ENCODE measurements around the gene PSTPIP1. TPM values are rescaled to one million over a fixed set of nuclear protein-coding genes. Genes with fewer than 3 reads are reported as not detected.

The PSTPIP1 gene
- total RNA-seq, 2 experiments from 2014 or later: 79.4 to 82.7 TPM

DNA sequence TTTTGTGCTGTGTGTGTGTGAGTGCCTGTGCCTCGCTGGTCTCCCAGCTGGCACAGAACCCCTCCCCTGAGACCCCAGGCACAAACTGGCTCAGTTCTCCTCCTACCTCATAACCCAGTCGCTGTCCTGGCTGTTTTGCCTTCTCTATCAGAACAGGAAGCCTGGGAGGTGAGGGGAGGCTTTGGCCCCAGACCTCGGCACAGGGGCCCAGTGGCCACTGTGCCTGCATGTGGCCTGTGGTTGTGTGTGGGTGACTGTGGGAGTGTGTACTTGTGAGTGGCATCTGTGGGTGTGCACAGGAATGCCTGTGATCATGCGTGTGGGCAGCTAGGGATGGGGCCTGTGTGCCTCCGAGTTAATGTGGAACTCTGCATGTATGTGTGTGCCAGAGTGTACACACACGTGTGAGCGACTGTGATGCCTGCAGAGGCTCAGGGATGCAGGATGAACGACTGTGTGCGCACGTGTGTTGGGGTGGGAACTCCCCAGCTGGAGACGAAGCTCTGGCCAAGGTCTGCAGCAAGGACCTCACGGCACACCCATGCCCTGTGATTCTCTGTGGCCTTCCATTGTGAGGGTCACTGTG, 32.3 kb downstream of the PSTPIP1 start:
- DNase-seq (peak in 2 of 14 experiments; percentile 1 to 19), ATAC-seq (ENCODE audit: poor library complexity) (no peak)
- Mint-ChIP-seq H3K27ac (no peak overlapping the region), H3K36me3 (ENCODE audit: low read depth) (peaks cover 62% of the 10 kb centered on the region), H3K9me3 (no peaks in the 10 kb centered on the region), H3K27me3 (no peaks in the 10 kb centered on the region), H3K4me3 (no peak overlapping the region), H3K4me1 (ENCODE audit: low read depth) (peaks cover 21% of the 10 kb centered on the region)
- CTCF ChIA-PET: interaction anchor here (0.6 kb wide), 1 partner anchor 37 kb away, joined by 3 read pairs; no protein-coding TSS in a partner anchor
- POLR2A ChIA-PET: no interaction called here
- intact Hi-C loops (cut with DNase I, micrococcal nuclease): no loop called here
- Histone ChIP-seq H3K27ac (ENCODE audit: low read depth in 1 of 2, low read length in 2 of 2) (no peak overlapping the region), H3K9me3 (ENCODE audit: control insufficient read depth in 1 of 2, insufficient read depth in 1 of 2, low read length in 2 of 2) (no peaks in the 10 kb centered on the region), H3K4me3 (ENCODE audit: low read length) (no peak overlapping the region), H3K27me3 (ENCODE audit: control insufficient read depth in 1 of 2, insufficient read depth in 2 of 2, low read length in 2 of 2) (no peaks in the 10 kb centered on the region), H3K36me3 (ENCODE audit: insufficient read depth, low read length) (peaks cover 91% of the 10 kb centered on the region), H3K4me1 (ENCODE audit: insufficient read depth, low read length) (peaks cover 55% of the 10 kb centered on the region)
- TF ChIP-seq, protein P1, sequence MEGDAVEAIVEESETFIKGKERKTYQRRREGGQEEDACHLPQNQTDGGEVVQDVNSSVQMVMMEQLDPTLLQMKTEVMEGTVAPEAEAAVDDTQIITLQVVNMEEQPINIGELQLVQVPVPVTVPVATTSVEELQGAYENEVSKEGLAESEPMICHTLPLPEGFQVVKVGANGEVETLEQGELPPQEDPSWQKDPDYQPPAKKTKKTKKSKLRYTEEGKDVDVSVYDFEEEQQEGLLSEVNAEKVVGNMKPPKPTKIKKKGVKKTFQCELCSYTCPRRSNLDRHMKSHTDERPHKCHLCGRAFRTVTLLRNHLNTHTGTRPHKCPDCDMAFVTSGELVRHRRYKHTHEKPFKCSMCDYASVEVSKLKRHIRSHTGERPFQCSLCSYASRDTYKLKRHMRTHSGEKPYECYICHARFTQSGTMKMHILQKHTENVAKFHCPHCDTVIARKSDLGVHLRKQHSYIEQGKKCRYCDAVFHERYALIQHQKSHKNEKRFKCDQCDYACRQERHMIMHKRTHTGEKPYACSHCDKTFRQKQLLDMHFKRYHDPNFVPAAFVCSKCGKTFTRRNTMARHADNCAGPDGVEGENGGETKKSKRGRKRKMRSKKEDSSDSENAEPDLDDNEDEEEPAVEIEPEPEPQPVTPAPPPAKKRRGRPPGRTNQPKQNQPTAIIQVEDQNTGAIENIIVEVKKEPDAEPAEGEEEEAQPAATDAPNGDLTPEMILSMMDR (IDR thresholded peaks at IDR 0.05): no peak

DNA sequence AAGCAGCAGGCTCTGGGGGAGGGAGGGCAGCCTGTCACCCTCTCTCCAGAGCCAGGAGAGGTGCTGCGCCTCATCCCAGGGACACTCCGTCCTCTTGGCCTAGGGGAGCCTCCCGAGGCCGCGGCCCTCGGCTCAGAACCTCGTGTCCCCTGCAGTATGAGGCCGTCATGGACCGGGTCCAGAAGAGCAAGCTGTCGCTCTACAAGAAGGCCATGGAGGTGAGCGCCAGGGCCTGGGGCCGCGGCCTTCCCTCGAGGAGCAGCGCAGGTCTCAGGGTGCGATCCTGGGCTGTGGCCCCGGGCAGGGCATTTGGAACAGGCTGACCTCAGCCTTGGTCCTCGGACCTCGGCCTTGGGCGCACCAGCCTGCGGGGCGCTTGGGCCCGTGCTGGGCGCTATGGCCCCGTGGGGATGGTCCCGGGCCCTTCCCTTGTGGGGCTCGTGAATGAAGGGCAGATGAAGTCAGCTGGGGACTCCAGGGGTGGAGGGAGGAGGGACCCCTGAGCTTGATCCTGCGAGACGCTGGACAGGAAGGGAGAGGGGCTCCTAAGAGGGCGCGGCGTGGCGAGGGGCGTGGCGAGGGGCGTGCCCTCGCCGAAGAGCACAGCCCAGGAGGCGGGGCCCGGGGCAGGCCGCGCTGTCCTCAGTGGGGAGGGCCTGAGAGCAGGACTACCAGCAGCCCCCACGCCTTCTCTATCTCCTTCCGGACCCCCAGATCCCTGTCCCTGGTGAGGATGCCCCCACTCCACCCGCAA, 32.9 kb downstream of the PSTPIP1 start:
- Histone ChIP-seq H3K9me3 (ENCODE audit: control insufficient read depth in 1 of 2, insufficient read depth in 1 of 2, low read length in 2 of 2) (no peaks in the 10 kb centered on the region), H3K27me3 (ENCODE audit: control insufficient read depth in 1 of 2, insufficient read depth in 2 of 2, low read length in 2 of 2) (no peaks in the 10 kb centered on the region), H3K27ac (ENCODE audit: low read depth in 1 of 2, low read length in 2 of 2) (no peak overlapping the region), H3K36me3 (ENCODE audit: insufficient read depth, low read length) (peaks cover 93% of the 10 kb centered on the region), H3K4me1 (ENCODE audit: insufficient read depth, low read length) (peaks cover 48% of the 10 kb centered on the region), H3K4me3 (ENCODE audit: low read length) (no peak overlapping the region)
- Mint-ChIP-seq H3K36me3 (ENCODE audit: low read depth) (peaks cover 58% of the 10 kb centered on the region), H3K27ac (no peak overlapping the region), H3K27me3 (no peaks in the 10 kb centered on the region), H3K4me1 (ENCODE audit: low read depth) (peaks cover 14% of the 10 kb centered on the region), H3K4me3 (no peak overlapping the region), H3K9me3 (no peaks in the 10 kb centered on the region)
- DNase-seq: peak in 2 of 14 experiments; percentile 1 to 29
- intact Hi-C loops (cut with DNase I, micrococcal nuclease): no loop called here
- CTCF ChIA-PET: no interaction called here
- POLR2A ChIA-PET: no interaction called here
- TF ChIP-seq, protein P1 (IDR thresholded peaks at IDR 0.05): no peak
- no peak for ATAC-seq (ENCODE audit: poor library complexity)

DNA sequence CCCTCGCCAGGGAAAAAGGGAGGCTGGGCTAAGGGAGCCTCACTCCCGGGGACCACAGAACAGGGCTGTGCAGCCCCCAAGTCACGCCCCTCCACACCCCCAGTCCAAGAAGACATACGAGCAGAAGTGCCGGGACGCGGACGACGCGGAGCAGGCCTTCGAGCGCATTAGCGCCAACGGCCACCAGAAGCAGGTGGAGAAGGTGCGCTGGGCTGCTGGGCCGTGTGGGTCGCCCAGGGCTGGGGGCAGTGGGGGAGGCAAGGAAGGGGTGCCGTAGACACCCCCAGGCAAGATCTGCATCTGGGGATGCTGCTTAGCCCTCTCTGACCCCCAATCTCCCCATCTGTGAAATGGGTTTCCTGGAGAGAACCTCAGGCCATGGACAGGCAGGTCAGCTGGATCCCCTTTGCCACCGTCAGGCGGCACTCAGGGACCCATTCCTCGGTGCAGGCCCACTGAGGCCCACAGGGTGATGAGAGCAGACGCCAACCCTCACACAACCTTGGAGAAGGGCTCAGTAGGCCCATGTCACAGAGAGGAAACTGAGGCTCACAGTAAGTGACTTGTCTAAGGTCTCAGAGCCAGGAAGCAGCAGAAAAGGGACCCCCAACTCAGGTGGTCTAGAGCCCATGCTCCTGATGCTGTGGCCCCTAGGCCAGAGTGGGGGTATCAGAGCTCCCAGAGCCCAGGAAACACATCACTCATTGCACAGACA, 33.7 kb downstream of the PSTPIP1 start:
- no peak overlapping the region for H3K4me3 ChIP-seq (ENCODE audit: low read length)
- no peak overlapping the region for H3K27ac ChIP-seq (ENCODE audit: low read depth in 1 of 2, low read length in 2 of 2)
- peak overlapping the region; percentile 36 for H3K27ac Mint-ChIP-seq
- H3K4me3 Mint-ChIP-seq: no peak overlapping the region
- H3K4me1 ChIP-seq (ENCODE audit: insufficient read depth, low read length): peaks cover 41% of the 10 kb centered on the region
- ATAC-seq (ENCODE audit: poor library complexity) (no peak), DNase-seq (peak in 3 of 14 experiments; percentile 0 to 27 (median 0))
- H3K27me3 ChIP-seq (ENCODE audit: control insufficient read depth in 1 of 2, insufficient read depth in 2 of 2, low read length in 2 of 2): no peaks in the 10 kb centered on the region
- H3K36me3 Mint-ChIP-seq (ENCODE audit: low read depth): peaks cover 52% of the 10 kb centered on the region
- POLR2A ChIA-PET: no interaction called here
- intact Hi-C loops (cut with DNase I, micrococcal nuclease): no loop called here
- H3K27me3 Mint-ChIP-seq: no peaks in the 10 kb centered on the region
- peaks cover 99% of the 10 kb centered on the region for H3K36me3 ChIP-seq (ENCODE audit: insufficient read depth, low read length)
- CTCF ChIA-PET: no interaction called here
- no peaks in the 10 kb centered on the region for H3K9me3 ChIP-seq (ENCODE audit: control insufficient read depth in 1 of 2, insufficient read depth in 1 of 2, low read length in 2 of 2)
- H3K9me3 Mint-ChIP-seq: no peaks in the 10 kb centered on the region
- TF ChIP-seq, protein P1 (IDR thresholded peaks at IDR 0.05): no peak
- H3K4me1 Mint-ChIP-seq (ENCODE audit: low read depth): peaks cover 7% of the 10 kb centered on the region

Measured in CD4-positive, alpha-beta T cell (primary cell).